Upper lobe of left lung (tissue), 4 donors: ENCODE data around the gene CNTNAP3B.
"Not testable (repeated sequence)": the region's sequence is repeated elsewhere in the genome, so short reads cannot be mapped to it uniquely, and the experiment has no call there.

ENCODE experiments used
- CTCF ChIP-seq, 6 experiments: fragments of 450-650 bp in 4 of 6; fragments of 200-600 bp in 2 of 6; sonication (generic) in 2 of 6; IDR thresholded peaks; one replicate each; pipeline ENCODE4 v1.5.1; 2016 to 2019; ENCODE audit warnings: antibody characterized with exemption in 6 of 6
- EP300 ChIP-seq, 4 donors: sonication (generic); formaldehyde crosslinking; IDR thresholded peaks; one replicate each; pipeline ENCODE4 v1.5.1; 2017; ENCODE audit warnings: antibody characterized with exemption in 4 of 4, control low read depth in 2 of 4
- POLR2A ChIP-seq, 4 donors: fragments of 450-650 bp; IDR thresholded peaks; one replicate each; pipeline ENCODE4 v1.5.1; 2016 to 2017; ENCODE audit warnings: antibody characterized with exemption in 4 of 4, mild to moderate bottlenecking in 2 of 4
- POLR2AphosphoS5 ChIP-seq, 2 donors: sonication (generic); formaldehyde crosslinking; IDR thresholded peaks; one replicate each; pipeline ENCODE4 v1.5.1; 2017; ENCODE audit warnings: antibody characterized with exemption in 2 of 2

GRCh38 chr9:41902762-41903161 is 226.5 kb downstream of the CNTNAP3B start:
- TF ChIP-seq CTCF, EP300, POLR2A, POLR2AphosphoS5 (IDR thresholded peaks at IDR 0.05): not testable (repeated sequence)
